Karpas-422 (cell line): ENCODE data around the gene PLXNB2. TPM values are rescaled to one million over a fixed set of nuclear protein-coding genes. Genes with fewer than 3 reads are reported as not detected.

ENCODE experiments used
- DNase-seq: peaks from one replicate; pipeline ENCODE4 v3.0.0-alpha.2; 2015
- H2AFZ ChIP-seq: fragments of 200-600 bp; sonication (generic); 2 replicates; pipeline ENCODE4 v1.6.1; 2014; ENCODE audit warnings: antibody characterized with exemption, low read length, mixed read lengths
- H3K27ac ChIP-seq: fragments of 200-600 bp; sonication (generic); 2 replicates; pipeline ENCODE4 v1.5.1; 2014; ENCODE audit warnings: mild to moderate bottlenecking, low read length, moderate library complexity
- H3K27me3 ChIP-seq: fragments of 200-600 bp; sonication (generic); 2 replicates; pipeline ENCODE4 v1.6.1; 2014; ENCODE audit warnings: low read length, mixed read lengths
- H3K36me3 ChIP-seq: fragments of 200-600 bp; sonication (generic); 2 replicates; pipeline ENCODE4 v1.6.1; 2014; ENCODE audit warnings: low read length, mixed read lengths; ENCODE audit not compliant: insufficient read depth
- H3K4me1 ChIP-seq: fragments of 200-600 bp; sonication (generic); 2 replicates; pipeline ENCODE4 v1.6.1; 2014; ENCODE audit warnings: mild to moderate bottlenecking, low read length, mixed read lengths
- H3K4me2 ChIP-seq: fragments of 200-600 bp; sonication (generic); 2 replicates; pipeline ENCODE4 v1.6.1; 2014; ENCODE audit warnings: low read length, low read depth, mild to moderate bottlenecking; ENCODE audit not compliant: poor library complexity, severe bottlenecking
- H3K4me3 ChIP-seq: fragments of 200-600 bp; sonication (generic); 2 replicates; pipeline ENCODE4 v1.5.1; 2014; ENCODE audit warnings: mild to moderate bottlenecking, antibody characterized with exemption, low read length, mixed read lengths
- H3K79me2 ChIP-seq: fragments of 200-600 bp; sonication (generic); 2 replicates; pipeline ENCODE4 v1.6.1; 2014; ENCODE audit warnings: mild to moderate bottlenecking, low read length, mixed read lengths
- H3K9ac ChIP-seq: fragments of 200-600 bp; sonication (generic); 2 replicates; pipeline ENCODE4 v1.6.0; 2014; ENCODE audit warnings: low read length
- H3K9me2 ChIP-seq: fragments of 200-600 bp; sonication (generic), shearing (Covaris generic); replicated peaks from 2 replicates; pipeline ENCODE4 v1.6.0; 2014; ENCODE audit warnings: mild to moderate bottlenecking, low read length, moderate library complexity; ENCODE audit not compliant: insufficient read depth
- H3K9me3 ChIP-seq: fragments of 300-700, 200-600 bp; sonication (generic); 2 replicates; pipeline ENCODE4 v1.6.1; 2014; ENCODE audit warnings: low read length, mixed read lengths
- H4K20me1 ChIP-seq: fragments of 200-600 bp; sonication (generic); 2 replicates; pipeline ENCODE4 v1.6.1; 2014; ENCODE audit warnings: mild to moderate bottlenecking, antibody characterized with exemption, low read length, low read depth; ENCODE audit not compliant: insufficient read depth
- total RNA-seq: library from RNA; depleted of rRNA; stranded (reverse); fragments of >200 nt; shearing (Covaris generic); gene quantifications from 2 replicates; pipeline ENCODE4 v1.2.3, GENCODE V29; 2014; ENCODE audit warnings: low replicate concordance

The PLXNB2 gene
- total RNA-seq, 1 experiment from 2014 or later: 2.6 TPM

DNA sequence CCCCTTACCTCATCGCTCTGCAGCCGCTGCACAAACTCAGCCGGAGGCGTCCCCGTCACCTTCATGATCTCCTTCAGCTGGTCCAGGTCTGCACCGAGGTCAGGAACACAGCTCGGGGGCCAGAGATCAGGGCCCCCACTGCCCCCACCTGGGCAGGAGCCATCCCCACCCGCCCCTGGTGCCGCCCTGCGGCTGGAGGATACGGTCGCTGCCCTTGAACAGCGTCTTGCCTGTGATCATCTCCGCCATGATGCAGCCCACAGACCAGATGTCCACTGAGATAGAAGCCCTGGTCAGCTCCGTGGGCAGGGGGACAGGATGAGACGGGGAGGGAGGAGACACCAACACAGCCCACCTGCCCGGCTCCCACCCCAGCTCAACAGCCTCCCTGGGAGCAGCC, 51.8 kb downstream of the PLXNB2 start:
- peaks cover 6% of the 10 kb centered on the region; the same call in 1 of the 2 replicates for H4K20me1 ChIP-seq
- no peaks in the 10 kb centered on the region for H3K9me3 ChIP-seq
- no peak overlapping the region for H2AFZ ChIP-seq
- no peak for DNase-seq
- H3K4me2 ChIP-seq: no peak overlapping the region
- H3K4me1 ChIP-seq: peaks cover 17% of the 10 kb centered on the region
- H3K9ac ChIP-seq: no peak overlapping the region
- peaks cover 23% of the 10 kb centered on the region for H3K79me2 ChIP-seq
- H3K27ac ChIP-seq: no peak overlapping the region
- H3K4me3 ChIP-seq: no peak overlapping the region
- no peaks in the 10 kb centered on the region; the same call in 1 of the 2 replicates for H3K36me3 ChIP-seq
- no peaks in the 10 kb centered on the region for H3K9me2 ChIP-seq
- H3K27me3 ChIP-seq: no peaks in the 10 kb centered on the region

GRCh38 chr22:50255099-50255498, 52.3 kb downstream of the PLXNB2 start:
- Histone ChIP-seq H4K20me1 (peaks cover 7% of the 10 kb centered on the region; the same call in 1 of the 2 replicates), H3K9me2 (no peaks in the 10 kb centered on the region), H3K36me3 (no peaks in the 10 kb centered on the region; the same call in 1 of the 2 replicates), H3K4me3 (no peak overlapping the region), H3K79me2 (peaks cover 23% of the 10 kb centered on the region), H3K9ac (no peak overlapping the region), H3K4me1 (peaks cover 19% of the 10 kb centered on the region), H3K27me3 (no peaks in the 10 kb centered on the region), H3K27ac (no peak overlapping the region), H3K9me3 (no peaks in the 10 kb centered on the region), H3K4me2 (no peak overlapping the region), H2AFZ (no peak overlapping the region)
- DNase-seq: no peak

- no peaks in the 10 kb centered on the region for H3K9me3 ChIP-seq
- H3K4me1 ChIP-seq: peaks cover 26% of the 10 kb centered on the region
- peaks cover 12% of the 10 kb centered on the region; the same call in 1 of the 2 replicates for H4K20me1 ChIP-seq
- no peak overlapping the region for H2AFZ ChIP-seq
- no peaks in the 10 kb centered on the region for H3K27me3 ChIP-seq
- peaks cover 22% of the 10 kb centered on the region for H3K79me2 ChIP-seq
- no peak overlapping the region for H3K27ac ChIP-seq
- H3K36me3 ChIP-seq: no peaks in the 10 kb centered on the region; the same call in 1 of the 2 replicates
- no peak overlapping the region for H3K9ac ChIP-seq
- DNase-seq: no peak
- no peaks in the 10 kb centered on the region for H3K9me2 ChIP-seq
- H3K4me2 ChIP-seq: no peak overlapping the region
- no peak overlapping the region for H3K4me3 ChIP-seq
These were observed 53.5 kb downstream of the PLXNB2 start for GRCh38 chr22:50253941-50254340.

GRCh38 chr22:50253046-50253915, 54.2 kb downstream of the PLXNB2 start:
- no peak for DNase-seq
- H3K27me3 ChIP-seq: no peaks in the 10 kb centered on the region
- H3K9ac ChIP-seq: no peak overlapping the region
- H3K36me3 ChIP-seq: no peaks in the 10 kb centered on the region
- H3K9me2 ChIP-seq: no peaks in the 10 kb centered on the region
- H2AFZ ChIP-seq: no peak overlapping the region
- H4K20me1 ChIP-seq: peaks cover 13% of the 10 kb centered on the region; the same call in 1 of the 2 replicates
- H3K4me3 ChIP-seq: no peak overlapping the region
- H3K9me3 ChIP-seq: no peaks in the 10 kb centered on the region
- peaks cover 16% of the 10 kb centered on the region for H3K79me2 ChIP-seq
- H3K27ac ChIP-seq: no peak overlapping the region
- H3K4me1 ChIP-seq: peaks cover 32% of the 10 kb centered on the region
- H3K4me2 ChIP-seq: no peak overlapping the region

DNA sequence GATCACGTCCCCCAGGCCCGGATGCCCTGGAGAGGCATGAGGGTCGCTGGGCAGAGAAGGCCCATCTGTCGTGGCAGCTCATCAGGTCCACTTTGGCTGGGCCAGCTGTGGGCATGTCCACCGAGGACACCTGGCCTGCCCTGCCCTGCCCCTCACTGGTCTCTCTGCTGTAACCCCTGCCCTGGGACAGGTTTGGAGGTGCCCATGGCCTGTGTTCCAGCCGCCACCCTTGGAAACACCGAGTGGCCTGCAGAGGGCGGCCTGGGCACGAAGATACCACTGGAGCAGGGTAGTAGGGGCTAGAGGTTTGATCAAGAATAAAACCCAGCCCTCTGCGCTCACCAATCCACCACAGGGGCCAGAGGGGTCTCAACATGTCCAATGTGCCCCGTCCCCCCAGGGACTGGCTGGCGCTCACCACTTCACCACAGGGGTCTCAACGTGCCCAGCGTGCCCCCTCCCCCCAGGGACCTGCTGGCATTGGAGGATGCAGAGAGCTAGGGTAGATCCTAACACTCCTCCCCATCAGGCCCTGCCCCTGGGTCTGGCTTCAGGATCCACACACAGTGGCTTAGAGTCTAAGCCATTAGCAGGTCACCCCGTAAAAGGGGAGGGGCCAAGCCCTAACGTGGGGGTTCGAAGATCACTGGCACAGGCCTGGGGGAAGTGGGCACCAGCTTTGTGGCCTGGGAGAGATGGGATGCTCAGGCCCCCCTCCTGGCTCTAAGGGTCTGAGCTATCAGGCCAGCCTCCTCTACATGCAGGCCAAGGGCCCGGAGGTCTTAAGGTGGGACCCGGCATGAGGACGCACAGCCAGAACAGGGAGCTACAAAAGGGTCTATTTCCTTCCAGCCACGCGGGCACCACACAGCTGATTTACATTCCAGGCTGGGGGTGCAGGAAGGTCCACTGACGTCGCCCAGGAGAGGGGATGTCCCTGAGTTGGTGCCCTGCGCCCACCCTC, 55.1 kb downstream of the PLXNB2 start:
- no peak overlapping the region for H2AFZ ChIP-seq
- peaks cover 20% of the 10 kb centered on the region; the same call in 1 of the 2 replicates for H4K20me1 ChIP-seq
- H3K9me3 ChIP-seq: no peaks in the 10 kb centered on the region
- H3K4me1 ChIP-seq: peaks cover 41% of the 10 kb centered on the region
- H3K27me3 ChIP-seq: no peaks in the 10 kb centered on the region
- peaks cover 3% of the 10 kb centered on the region; the same call in 1 of the 2 replicates for H3K36me3 ChIP-seq
- H3K4me2 ChIP-seq: peak overlapping the region; percentile 97
- H3K79me2 ChIP-seq: peaks cover 19% of the 10 kb centered on the region
- peak overlapping the region; percentile 99 for H3K9ac ChIP-seq
- peak overlapping the region; percentile 99 for H3K4me3 ChIP-seq
- peak; percentile 87 for DNase-seq
- peak overlapping the region; percentile 85 for H3K27ac ChIP-seq
- H3K9me2 ChIP-seq: no peaks in the 10 kb centered on the region

GRCh38 chr22:50251477-50252081, 55.9 kb downstream of the PLXNB2 start:
- H3K4me3 ChIP-seq: peak overlapping the region; percentile 99
- H3K27ac ChIP-seq: peak overlapping the region; percentile 85
- H3K36me3 ChIP-seq: peaks cover 10% of the 10 kb centered on the region; the same call in 1 of the 2 replicates
- no peaks in the 10 kb centered on the region for H3K9me3 ChIP-seq
- peak; percentile 71 for DNase-seq
- H3K9me2 ChIP-seq: no peaks in the 10 kb centered on the region
- H3K9ac ChIP-seq: peak overlapping the region; percentile 99
- H3K27me3 ChIP-seq: no peaks in the 10 kb centered on the region
- H3K4me2 ChIP-seq: peak overlapping the region; percentile 97
- no peak overlapping the region for H2AFZ ChIP-seq
- H4K20me1 ChIP-seq: peaks cover 23% of the 10 kb centered on the region; the same call in 1 of the 2 replicates
- H3K4me1 ChIP-seq: peaks cover 48% of the 10 kb centered on the region
- peaks cover 24% of the 10 kb centered on the region for H3K79me2 ChIP-seq

- peaks cover 28% of the 10 kb centered on the region; the same call in 1 of the 2 replicates for H4K20me1 ChIP-seq
- peak within 1 kb of the TSS; percentile 99 for H3K4me3 ChIP-seq
- H3K79me2 ChIP-seq: peaks cover 30% of the 10 kb centered on the region
- H3K9me2 ChIP-seq: no peaks in the 10 kb centered on the region
- no peaks in the 10 kb centered on the region for H3K27me3 ChIP-seq
- H2AFZ ChIP-seq: no peak within 1 kb of the TSS
- H3K4me1 ChIP-seq: peaks cover 56% of the 10 kb centered on the region
- H3K9ac ChIP-seq: peak within 1 kb of the TSS; percentile 99
- H3K27ac ChIP-seq: peak within 1 kb of the TSS; percentile 86
- H3K4me2 ChIP-seq: peak within 1 kb of the TSS; percentile 97
- H3K9me3 ChIP-seq: no peaks in the 10 kb centered on the region
- peaks cover 10% of the 10 kb centered on the region; the same call in 1 of the 2 replicates for H3K36me3 ChIP-seq
- peak; percentile 97 for DNase-seq
These were observed 56.6 kb downstream of the PLXNB2 start, which contains the start of gene HDAC10 for GRCh38 chr22:50250555-50251476. HDAC10 (minus strand) TSS chr22:50251265; CDS start chr22:50251032, 233 bp downstream.
